ENCODE data around the gene GSX2.
"Not testable (repeated sequence)": the region's sequence is repeated elsewhere in the genome, so short reads cannot be mapped to it uniquely, and the experiment has no call there.

Gene GSX2

GRCh38 chr4:54118850-54119589, 19.1 kb downstream of the GSX2 start:
- DNase-seq (ENCODE audit: low read depth) = no peak
- no peak overlapping the region for H3K4me3 ChIP-seq (ENCODE audit: low read length)
- TF ChIP-seq CTCF (conservative IDR thresholded peaks at IDR 0.05; ENCODE audit: low read length) = no peak

- H3K4me3 ChIP-seq (ENCODE audit: low read length) = no peak overlapping the region
- no peak for DNase-seq (ENCODE audit: low read depth)
- no peak for TF ChIP-seq CTCF (conservative IDR thresholded peaks at IDR 0.05; ENCODE audit: low read length)
Observed at GRCh38 chr4:54120518-54120917, 20.6 kb downstream of the GSX2 start.

- DNase-seq (ENCODE audit: low read depth) = no peak
- TF ChIP-seq CTCF (conservative IDR thresholded peaks at IDR 0.05; ENCODE audit: low read length) = no peak
- H3K4me3 ChIP-seq (ENCODE audit: low read length) = no peak overlapping the region
Observed at GRCh38 chr4:54127660-54128059, 27.7 kb downstream of the GSX2 start.

GRCh38 chr4:54128694-54129093, 28.7 kb downstream of the GSX2 start:
- H3K4me3 ChIP-seq (ENCODE audit: low read length); DNase-seq (ENCODE audit: low read depth): not testable (repeated sequence)

GRCh38 chr4:54139332-54139731, 39.4 kb downstream of the GSX2 start:
- DNase-seq (ENCODE audit: low read depth) = no peak
- H3K4me3 ChIP-seq (ENCODE audit: low read length) = no peak overlapping the region
- no peak for TF ChIP-seq CTCF (conservative IDR thresholded peaks at IDR 0.05; ENCODE audit: low read length)

- H3K4me3 ChIP-seq (ENCODE audit: low read length) = no peak overlapping the region
- no peak for DNase-seq (ENCODE audit: low read depth)
- TF ChIP-seq CTCF (conservative IDR thresholded peaks at IDR 0.05; ENCODE audit: low read length) = no peak
Observed at GRCh38 chr4:54140287-54140686, 40.3 kb downstream of the GSX2 start.

- DNase-seq (ENCODE audit: low read depth) = no peak
- no peak overlapping the region for H3K4me3 ChIP-seq (ENCODE audit: low read length)
- no peak for TF ChIP-seq CTCF (conservative IDR thresholded peaks at IDR 0.05; ENCODE audit: low read length)
Observed at GRCh38 chr4:54144199-54144598, 44.2 kb downstream of the GSX2 start.
